Measurements from ENCODE around the gene KRTAP10-5.
"Not testable (repeated sequence)": the region's sequence is repeated elsewhere in the genome, so short reads cannot be mapped to it uniquely, and the experiment has no call there.

The KRTAP10-5 gene

DNA sequence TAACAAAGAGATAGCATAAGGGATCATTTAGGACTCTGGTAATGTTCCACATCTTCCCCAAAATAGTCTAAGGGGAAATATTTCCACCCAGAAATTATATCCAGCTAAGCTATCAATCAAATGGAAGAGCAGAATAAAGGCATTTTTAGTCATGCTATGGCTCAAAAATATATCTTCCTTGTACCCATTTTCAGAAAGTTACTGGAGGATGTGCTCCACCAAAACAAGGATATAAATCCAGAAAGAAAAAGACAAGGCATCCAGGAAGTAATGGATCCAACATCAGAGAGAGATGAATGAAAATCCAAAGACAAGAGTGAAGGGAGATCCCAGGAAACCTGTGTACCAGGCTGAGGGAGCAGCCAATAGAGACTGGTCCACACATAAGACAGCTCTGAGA, 28.8 kb upstream of the KRTAP10-5 start:
- no peak for DNase-seq (ENCODE audit: extremely low read depth, low read depth)
- TF ChIP-seq, protein P1, sequence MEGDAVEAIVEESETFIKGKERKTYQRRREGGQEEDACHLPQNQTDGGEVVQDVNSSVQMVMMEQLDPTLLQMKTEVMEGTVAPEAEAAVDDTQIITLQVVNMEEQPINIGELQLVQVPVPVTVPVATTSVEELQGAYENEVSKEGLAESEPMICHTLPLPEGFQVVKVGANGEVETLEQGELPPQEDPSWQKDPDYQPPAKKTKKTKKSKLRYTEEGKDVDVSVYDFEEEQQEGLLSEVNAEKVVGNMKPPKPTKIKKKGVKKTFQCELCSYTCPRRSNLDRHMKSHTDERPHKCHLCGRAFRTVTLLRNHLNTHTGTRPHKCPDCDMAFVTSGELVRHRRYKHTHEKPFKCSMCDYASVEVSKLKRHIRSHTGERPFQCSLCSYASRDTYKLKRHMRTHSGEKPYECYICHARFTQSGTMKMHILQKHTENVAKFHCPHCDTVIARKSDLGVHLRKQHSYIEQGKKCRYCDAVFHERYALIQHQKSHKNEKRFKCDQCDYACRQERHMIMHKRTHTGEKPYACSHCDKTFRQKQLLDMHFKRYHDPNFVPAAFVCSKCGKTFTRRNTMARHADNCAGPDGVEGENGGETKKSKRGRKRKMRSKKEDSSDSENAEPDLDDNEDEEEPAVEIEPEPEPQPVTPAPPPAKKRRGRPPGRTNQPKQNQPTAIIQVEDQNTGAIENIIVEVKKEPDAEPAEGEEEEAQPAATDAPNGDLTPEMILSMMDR (IDR thresholded peaks at IDR 0.05; ENCODE audit: low read depth, low read length): no peak

DNA sequence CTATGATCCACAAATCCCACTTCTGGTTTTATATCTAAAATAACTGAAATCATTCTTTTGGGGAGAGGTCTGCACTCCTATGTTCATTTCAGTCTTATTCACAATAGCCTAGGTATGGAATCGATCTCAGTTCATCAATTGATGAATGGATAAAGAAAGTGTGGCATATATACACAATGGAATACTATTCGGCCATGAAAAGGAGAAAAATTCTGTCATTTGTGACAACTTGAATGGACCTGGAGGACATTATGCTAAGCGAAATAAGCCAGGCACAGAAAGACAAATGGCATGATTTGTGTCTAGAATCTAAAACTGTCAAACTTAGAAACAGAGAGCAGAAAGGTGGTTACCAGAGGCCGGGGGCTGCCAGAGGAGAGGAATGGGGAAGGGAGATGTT, 26.1 kb upstream of the KRTAP10-5 start:
- TF ChIP-seq, protein P1 (IDR thresholded peaks at IDR 0.05; ENCODE audit: low read depth, low read length): no peak
- no peak for DNase-seq (ENCODE audit: extremely low read depth, low read depth)

DNA sequence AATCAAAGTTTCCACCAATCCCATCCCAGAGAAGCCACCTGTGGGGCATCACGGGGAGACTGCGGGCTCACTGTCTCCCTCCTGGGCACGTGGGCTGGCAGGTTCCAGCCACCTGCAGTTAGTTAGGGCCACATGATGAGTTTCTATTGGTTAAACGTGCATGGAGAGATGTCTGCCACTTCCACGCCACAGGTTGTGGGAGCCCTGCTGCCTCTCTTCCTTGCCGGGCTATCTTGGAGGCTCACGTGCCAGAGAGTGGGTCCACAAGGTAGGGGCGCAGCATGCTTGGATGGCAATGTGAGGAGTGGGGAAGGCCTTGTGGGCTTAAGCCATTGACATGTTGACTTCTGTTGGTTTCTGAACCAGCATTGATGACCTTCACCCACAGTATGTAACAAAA, 23.5 kb upstream of the KRTAP10-5 start:
- DNase-seq (ENCODE audit: extremely low read depth, low read depth): no peak
- TF ChIP-seq, protein P1 (IDR thresholded peaks at IDR 0.05; ENCODE audit: low read depth, low read length): no peak

DNA sequence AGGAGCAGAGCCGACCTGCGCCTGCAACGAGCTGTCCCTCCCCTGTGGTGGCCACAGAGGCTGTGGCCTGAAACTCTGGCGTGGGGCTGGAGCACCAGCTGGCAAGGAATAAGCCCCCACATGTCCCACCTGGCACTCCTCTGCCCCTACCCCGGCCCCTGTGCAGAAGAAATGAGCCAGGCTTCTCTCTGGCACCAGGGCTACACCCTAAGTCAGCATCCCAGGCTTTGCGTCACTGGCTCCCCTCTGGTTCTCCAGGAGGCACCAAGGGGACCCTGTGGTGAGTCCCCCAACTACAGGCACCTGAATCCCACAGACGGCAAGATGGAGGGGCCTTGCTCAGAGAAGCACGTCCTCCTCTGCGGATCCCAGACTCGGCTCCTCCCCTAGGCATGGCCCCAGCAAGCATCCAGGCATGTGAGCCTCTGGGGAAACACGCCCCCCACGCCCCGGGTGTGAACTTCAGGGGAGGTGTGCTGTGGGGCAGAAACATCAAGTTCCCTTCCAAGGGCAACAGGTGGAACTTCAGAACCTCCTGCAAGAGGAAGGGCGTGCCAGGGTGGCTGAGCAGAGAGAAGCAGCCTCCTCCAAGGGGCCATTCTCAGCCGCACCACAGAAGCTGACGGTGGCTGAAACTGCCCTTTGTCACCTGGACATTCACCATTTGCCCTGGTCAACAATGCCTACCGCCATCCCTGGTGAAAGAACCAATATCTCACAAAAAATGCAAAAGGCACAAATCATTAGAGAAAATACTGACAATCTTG, 22.9 kb upstream of the KRTAP10-5 start:
- TF ChIP-seq, protein P1 (IDR thresholded peaks at IDR 0.05; ENCODE audit: low read depth, low read length): no peak

DNA sequence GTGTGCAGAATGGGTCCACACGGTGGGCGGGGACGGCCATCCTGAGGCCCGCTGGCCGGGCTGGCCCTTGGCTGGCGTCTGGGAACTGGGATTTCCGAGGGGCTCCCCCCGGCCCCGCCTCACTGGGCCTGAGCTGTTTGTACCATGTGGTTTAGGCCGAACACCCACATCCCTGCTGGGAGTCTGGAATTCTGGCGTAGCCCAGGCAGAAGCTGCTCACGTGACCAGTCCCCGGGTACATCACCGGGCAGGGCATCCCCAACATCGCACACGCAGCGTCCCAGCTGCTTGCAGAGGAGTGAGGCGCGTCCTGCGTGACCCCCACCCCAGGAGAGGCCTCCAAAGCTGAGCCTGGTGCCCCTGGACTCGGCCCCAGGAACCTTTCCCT, 22.1 kb upstream of the KRTAP10-5 start:
- no peak for DNase-seq (ENCODE audit: extremely low read depth, low read depth)

More for the DNA sequence above, 22.9 kb upstream of the KRTAP10-5 start:
- DNase-seq (ENCODE audit: extremely low read depth, low read depth): no peak

DNA sequence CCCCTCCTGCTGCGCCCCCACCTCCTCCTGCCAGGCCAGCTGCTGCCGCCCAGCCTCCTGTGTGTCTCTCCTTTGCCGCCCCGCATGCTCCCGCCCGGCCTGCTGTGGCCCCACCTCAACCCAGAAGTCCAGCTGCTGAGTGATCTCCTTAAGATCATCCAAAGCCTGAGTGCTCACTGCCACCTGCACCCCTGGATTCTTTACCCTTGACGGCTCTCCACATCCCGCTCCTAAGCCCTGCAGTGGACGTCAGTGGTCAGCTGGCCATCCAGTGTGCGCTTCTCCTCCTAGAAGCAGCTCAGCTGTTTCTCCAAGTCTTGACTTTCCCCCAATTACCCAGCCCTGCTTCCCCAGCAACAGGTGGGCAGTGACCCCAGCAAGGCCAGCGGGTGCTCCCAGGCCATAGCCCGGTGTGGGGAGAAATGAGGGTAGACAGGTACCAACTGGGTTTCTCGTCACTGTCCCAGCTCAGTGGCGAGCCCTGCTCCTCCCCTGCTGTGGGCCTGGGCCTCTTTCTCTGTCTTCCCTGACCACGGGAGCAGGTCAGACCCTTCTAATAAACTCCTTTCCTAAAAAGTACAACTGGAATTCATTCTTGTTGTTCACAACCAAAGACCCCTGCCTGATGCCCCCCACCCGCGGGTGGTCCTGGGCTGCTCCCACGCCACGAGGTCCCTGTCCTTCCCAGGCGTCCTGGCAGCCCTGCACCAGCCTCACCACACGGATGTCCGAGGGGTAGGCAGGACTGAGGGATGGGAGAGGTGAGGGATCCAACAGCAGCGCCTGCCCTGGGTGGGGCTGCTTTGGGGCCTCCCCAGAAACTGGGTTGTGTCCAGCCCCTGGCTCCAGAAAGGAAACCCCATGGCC, 21.4 kb upstream of the KRTAP10-5 start:
- DNase-seq (ENCODE audit: extremely low read depth, low read depth): no peak
- TF ChIP-seq, protein P1 (IDR thresholded peaks at IDR 0.05; ENCODE audit: low read depth, low read length): no peak

More for the DNA sequence above, 22.1 kb upstream of the KRTAP10-5 start:
- TF ChIP-seq, protein P1 (IDR thresholded peaks at IDR 0.05; ENCODE audit: low read depth, low read length): no peak

DNA sequence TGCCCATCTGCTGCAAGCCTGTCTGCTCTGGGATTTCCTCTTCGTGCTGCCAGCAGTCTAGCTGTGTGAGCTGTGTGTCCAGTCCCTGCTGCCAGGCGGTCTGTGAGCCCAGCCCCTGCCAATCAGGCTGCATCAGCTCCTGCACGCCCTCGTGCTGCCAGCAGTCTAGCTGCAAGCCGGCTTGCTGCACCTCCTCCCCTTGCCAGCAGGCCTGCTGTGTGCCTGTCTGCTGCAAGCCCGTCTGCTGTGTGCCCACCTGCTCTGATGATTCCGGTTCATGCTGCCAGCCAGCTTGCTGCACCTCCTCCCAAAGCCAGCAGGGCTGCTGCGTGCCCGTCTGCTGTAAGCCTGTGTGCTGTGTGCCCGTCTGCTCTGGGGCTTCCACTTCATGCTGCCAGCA, 20.7 kb upstream of the KRTAP10-5 start:
- DNase-seq (ENCODE audit: extremely low read depth, low read depth): not testable (repeated sequence)

DNA sequence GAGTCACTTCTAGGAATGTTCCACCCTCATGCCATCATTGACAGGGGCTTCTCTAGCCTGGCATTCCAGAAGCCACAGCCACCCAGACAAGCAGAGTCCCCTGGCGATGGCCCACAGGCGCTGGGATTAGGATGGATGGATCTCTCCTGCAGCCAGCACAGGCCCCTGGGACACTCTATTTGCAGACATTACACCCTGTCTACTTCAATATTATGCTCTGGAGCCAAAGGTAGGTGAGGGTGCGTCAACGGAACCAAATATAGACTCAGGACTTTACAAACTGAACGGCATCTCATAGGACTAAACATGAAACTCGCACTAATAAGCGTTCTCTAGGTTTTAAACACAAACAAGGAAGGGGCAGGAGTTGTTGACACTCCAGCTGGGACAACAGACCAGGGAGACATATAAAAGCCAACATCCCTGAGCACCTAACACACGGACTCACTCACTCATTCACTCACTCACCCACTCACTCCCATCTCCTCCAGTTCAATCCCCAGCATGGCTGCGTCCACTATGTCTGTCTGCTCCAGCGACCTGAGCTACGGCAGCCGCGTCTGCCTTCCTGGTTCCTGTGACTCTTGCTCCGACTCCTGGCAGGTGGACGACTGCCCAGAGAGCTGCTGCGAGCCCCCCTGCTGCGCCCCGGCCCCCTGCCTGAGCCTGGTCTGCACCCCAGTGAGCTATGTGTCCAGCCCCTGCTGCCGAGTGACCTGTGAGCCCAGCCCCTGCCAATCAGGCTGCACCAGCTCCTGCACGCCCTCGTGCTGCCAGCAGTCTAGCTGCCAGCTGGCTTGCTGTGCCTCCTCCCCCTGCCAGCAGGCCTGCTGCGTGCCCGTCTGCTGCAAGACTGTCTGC, 19.9 kb upstream of the KRTAP10-5 start, which contains the start of gene KRTAP10-7:
TSS of gene KRTAP10-7 (plus strand) at position 480 of the 861 bp plus-strand sequence. CDS start at position 505, 25 bp downstream.
- DNase-seq (ENCODE audit: extremely low read depth, low read depth): not testable (repeated sequence)

Measured in AG09319 (cell line).